ENCODE data around the gene FHIT. TPM values are rescaled to one million over a fixed set of nuclear protein-coding genes. Genes with fewer than 3 reads are reported as not detected.

Gene FHIT
- total and polyA plus RNA-seq, 2 donors from 2014 or later: 20.2 to 61.2 TPM

DNA sequence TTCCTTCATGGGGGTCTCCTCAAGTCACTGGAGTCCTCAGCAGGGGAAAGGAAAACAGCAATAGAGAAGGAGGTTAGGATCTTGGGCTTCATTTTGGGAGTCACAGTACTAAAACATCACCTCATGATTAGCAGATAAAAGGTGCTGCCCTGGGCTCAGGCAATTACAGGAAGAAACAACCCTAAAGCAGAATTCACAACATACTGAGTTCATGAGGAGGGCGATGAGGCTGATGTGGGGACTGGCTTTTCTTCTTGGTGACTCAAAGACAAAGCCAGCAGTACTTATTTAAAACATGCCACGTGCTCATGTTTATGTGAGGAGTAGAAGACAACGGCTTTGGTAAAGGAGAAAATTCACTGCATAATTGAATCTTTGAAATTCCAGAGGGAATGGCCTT lies 1379.1 kb downstream of the FHIT start:
- DNase-seq (no peak), FAIRE-seq (no peak)
- intact Hi-C loops (cut with DNase I): no loop called here
- Histone ChIP-seq H3K9ac (ENCODE audit: low read length in 3 of 3) (no peak overlapping the region), H3K27ac (ENCODE audit: low read depth in 2 of 2, low read length in 2 of 2) (no peak overlapping the region), H3K4me1 (ENCODE audit: control insufficient read depth in 2 of 3, insufficient read depth in 2 of 3, low read depth in 1 of 3, low read length in 3 of 3) (no peaks in the 10 kb centered on the region), H3K27me3 (ENCODE audit: control insufficient read depth, insufficient read depth, low read length) (no peaks in the 10 kb centered on the region), H3K36me3 (ENCODE audit: control insufficient read depth in 2 of 3, insufficient read depth in 3 of 3, low read length in 3 of 3) (no peaks in the 10 kb centered on the region), H3K4me3 (ENCODE audit: low read length in 3 of 3) (no peak overlapping the region), H3K9me3 (ENCODE audit: control insufficient read depth in 2 of 3, insufficient read depth in 1 of 3, low read length in 3 of 3) (no peaks in the 10 kb centered on the region)
- TF ChIP-seq, protein P1, sequence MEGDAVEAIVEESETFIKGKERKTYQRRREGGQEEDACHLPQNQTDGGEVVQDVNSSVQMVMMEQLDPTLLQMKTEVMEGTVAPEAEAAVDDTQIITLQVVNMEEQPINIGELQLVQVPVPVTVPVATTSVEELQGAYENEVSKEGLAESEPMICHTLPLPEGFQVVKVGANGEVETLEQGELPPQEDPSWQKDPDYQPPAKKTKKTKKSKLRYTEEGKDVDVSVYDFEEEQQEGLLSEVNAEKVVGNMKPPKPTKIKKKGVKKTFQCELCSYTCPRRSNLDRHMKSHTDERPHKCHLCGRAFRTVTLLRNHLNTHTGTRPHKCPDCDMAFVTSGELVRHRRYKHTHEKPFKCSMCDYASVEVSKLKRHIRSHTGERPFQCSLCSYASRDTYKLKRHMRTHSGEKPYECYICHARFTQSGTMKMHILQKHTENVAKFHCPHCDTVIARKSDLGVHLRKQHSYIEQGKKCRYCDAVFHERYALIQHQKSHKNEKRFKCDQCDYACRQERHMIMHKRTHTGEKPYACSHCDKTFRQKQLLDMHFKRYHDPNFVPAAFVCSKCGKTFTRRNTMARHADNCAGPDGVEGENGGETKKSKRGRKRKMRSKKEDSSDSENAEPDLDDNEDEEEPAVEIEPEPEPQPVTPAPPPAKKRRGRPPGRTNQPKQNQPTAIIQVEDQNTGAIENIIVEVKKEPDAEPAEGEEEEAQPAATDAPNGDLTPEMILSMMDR (IDR thresholded peaks at IDR 0.05; ENCODE audit: borderline replicate concordance, extremely low read depth, insufficient read depth): no peak

DNA sequence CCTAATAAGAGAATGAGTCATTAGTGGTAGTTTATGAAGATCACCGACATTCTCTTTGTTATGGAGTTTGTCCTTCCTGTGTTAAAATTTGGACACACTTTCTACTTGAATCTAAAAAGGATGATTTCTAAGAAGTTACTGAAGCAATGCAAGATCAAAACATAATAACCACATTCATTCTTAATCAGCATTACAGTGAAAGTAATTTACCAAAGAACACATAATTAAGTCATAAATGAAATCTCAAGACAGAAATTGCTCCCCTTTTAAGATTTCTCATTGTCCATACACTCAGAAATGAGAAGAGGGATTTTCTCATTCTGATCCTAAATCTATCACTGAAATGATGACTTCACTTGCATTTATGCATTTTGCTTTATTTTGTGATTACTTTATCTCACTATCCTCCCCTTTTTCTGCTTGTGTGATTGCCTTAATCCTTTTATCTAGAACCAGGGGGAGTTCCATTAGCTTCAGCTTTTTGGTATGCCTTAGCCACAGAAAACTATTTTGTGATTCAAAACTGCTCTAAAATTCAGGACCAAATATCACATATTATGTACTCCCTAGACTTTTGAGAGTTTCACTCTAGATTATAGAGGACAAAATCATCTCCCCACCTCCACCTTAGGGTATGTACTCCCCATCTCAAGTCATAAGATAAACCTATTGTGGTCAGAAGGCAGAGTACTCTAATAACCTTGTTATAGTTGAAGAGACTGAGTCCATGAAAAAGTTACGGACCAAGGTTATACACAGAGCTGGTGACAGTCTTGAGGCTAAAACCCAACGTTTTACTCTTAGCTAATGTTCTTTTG lies 1383.9 kb downstream of the FHIT start:
- TF ChIP-seq, protein P1 (IDR thresholded peaks at IDR 0.05; ENCODE audit: borderline replicate concordance, extremely low read depth, insufficient read depth): no peak
- H3K4me3 ChIP-seq (ENCODE audit: low read length in 3 of 3): no peak overlapping the region
- H3K27ac ChIP-seq (ENCODE audit: low read depth in 2 of 2, low read length in 2 of 2): no peak overlapping the region
- no peaks in the 10 kb centered on the region for H3K27me3 ChIP-seq (ENCODE audit: control insufficient read depth, insufficient read depth, low read length)
- intact Hi-C loops (cut with DNase I): no loop called here
- DNase-seq: no peak
- H3K9me3 ChIP-seq (ENCODE audit: control insufficient read depth in 2 of 3, insufficient read depth in 1 of 3, low read length in 3 of 3): no peaks in the 10 kb centered on the region
- FAIRE-seq: no peak
- H3K4me1 ChIP-seq (ENCODE audit: control insufficient read depth in 2 of 3, insufficient read depth in 2 of 3, low read depth in 1 of 3, low read length in 3 of 3): no peaks in the 10 kb centered on the region
- no peaks in the 10 kb centered on the region for H3K36me3 ChIP-seq (ENCODE audit: control insufficient read depth in 2 of 3, insufficient read depth in 3 of 3, low read length in 3 of 3)
- no peak overlapping the region for H3K9ac ChIP-seq (ENCODE audit: low read length in 3 of 3)

DNA sequence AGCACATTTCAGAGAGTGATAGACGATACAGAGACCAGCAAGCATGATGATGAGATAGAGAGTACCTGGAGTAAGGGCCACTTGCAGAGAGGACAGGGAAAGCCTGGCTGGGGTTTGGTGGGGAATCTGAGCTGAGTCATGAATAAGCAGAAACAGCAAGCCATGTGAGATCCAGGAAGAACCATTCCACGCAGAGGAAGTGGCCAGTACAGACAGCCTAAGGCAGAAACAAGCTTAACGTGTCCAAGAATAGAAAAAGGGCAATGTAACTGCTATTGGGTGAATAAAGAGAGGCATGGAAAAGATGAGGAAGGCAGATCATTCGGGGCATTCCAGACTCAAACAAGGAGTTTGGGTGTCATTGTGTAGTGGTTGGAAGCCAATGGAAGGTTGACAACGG lies 1385.2 kb downstream of the FHIT start:
- Histone ChIP-seq H3K27me3 (ENCODE audit: control insufficient read depth, insufficient read depth, low read length) (no peaks in the 10 kb centered on the region), H3K9ac (ENCODE audit: low read length in 3 of 3) (no peak overlapping the region), H3K4me1 (ENCODE audit: control insufficient read depth in 2 of 3, insufficient read depth in 2 of 3, low read depth in 1 of 3, low read length in 3 of 3) (no peaks in the 10 kb centered on the region), H3K9me3 (ENCODE audit: control insufficient read depth in 2 of 3, insufficient read depth in 1 of 3, low read length in 3 of 3) (no peaks in the 10 kb centered on the region), H3K36me3 (ENCODE audit: control insufficient read depth in 2 of 3, insufficient read depth in 3 of 3, low read length in 3 of 3) (no peaks in the 10 kb centered on the region), H3K4me3 (ENCODE audit: low read length in 3 of 3) (no peak overlapping the region), H3K27ac (ENCODE audit: low read depth in 2 of 2, low read length in 2 of 2) (no peak overlapping the region)
- intact Hi-C loops (cut with DNase I): no loop called here
- no peak for DNase-seq
- TF ChIP-seq, protein P1 (IDR thresholded peaks at IDR 0.05; ENCODE audit: borderline replicate concordance, extremely low read depth, insufficient read depth): no peak
- no peak for FAIRE-seq

All from kidney (tissue), 14 donors.